ENCODE results near the gene CACYBP. TPM values are rescaled to one million over a fixed set of nuclear protein-coding genes. Genes with fewer than 3 reads are reported as not detected.

Gene CACYBP
- total and polyA plus RNA-seq, 2 of the 13 experiments (the other 11 are each of a cell fraction or from before 2014, with no cell fraction given) = 18.4 to 183 TPM

- 0 out of 2 replicates have a peak, but pooled peaks have one; percentile 63 for TF ChIP-seq ERF (CRISPR knock-in tag; IDR thresholded peaks at IDR 0.05)
- TF ChIP-seq PAXIP1 (CRISPR knock-in tag; conservative IDR thresholded peaks at IDR 0.05) = peak; percentile 46; the same call in 1 of the 2 replicates
- TF ChIP-seq CHCHD3 (CRISPR knock-in tag; IDR thresholded peaks at IDR 0.05) = 0 out of 2 replicates have a peak, but pooled peaks have one; percentile 82
- no peak for TF ChIP-seq LCORL (IDR thresholded peaks at IDR 0.05)
- peak; percentile 40; the same call in 1 of the 2 replicates for TF ChIP-seq LCORL (CRISPR knock-in tag; IDR thresholded peaks at IDR 0.05)
- 0 out of 2 replicates have a peak, but pooled peaks have one; percentile 78 for TF ChIP-seq ZSCAN29 (CRISPR knock-in tag; conservative IDR thresholded peaks at IDR 0.05)
- peak; percentile 86; the same call in 1 of the 2 replicates for TF ChIP-seq ZNF615 (CRISPR knock-in tag; IDR thresholded peaks at IDR 0.05; ENCODE audit: borderline replicate concordance)
- no peak; the same call in 1 of the 2 replicates for TF ChIP-seq ZNF350 (CRISPR knock-in tag; IDR thresholded peaks at IDR 0.05; ENCODE audit: borderline replicate concordance, low read depth)
- TF ChIP-seq ZNF430 (CRISPR knock-in tag; IDR thresholded peaks at IDR 0.05) = no peak; the same call in 1 of the 2 replicates
- TF ChIP-seq CENPX (CRISPR knock-in tag; IDR thresholded peaks at IDR 0.05) = no peak
- TF ChIP-seq JDP2 (CRISPR knock-in tag; IDR thresholded peaks at IDR 0.05; ENCODE audit: borderline replicate concordance) = peak; percentile 43; the same call in 1 of the 2 replicates
- peak; percentile 16; the same call in 1 of the 2 replicates for TF ChIP-seq ZNF567 (CRISPR knock-in tag; IDR thresholded peaks at IDR 0.05; ENCODE audit: borderline replicate concordance)
- peak; percentile 72; the same call in 1 of the 2 replicates for TF ChIP-seq IRF9 (CRISPR knock-in tag; IDR thresholded peaks at IDR 0.05; ENCODE audit: borderline replicate concordance)
- TF ChIP-seq RAD51 (IDR thresholded peaks at IDR 0.05; ENCODE audit: borderline replicate concordance) = no peak
- TF ChIP-seq FOXK1 (CRISPR knock-in tag; IDR thresholded peaks at IDR 0.05; ENCODE audit: borderline replicate concordance, low read depth) = no peak
- TF ChIP-seq ZBTB7A (CRISPR knock-in tag; IDR thresholded peaks at IDR 0.05) = 0 out of 2 replicates have a peak, but pooled peaks have one; percentile 64
- TF ChIP-seq NFATC3 (CRISPR knock-in tag; IDR thresholded peaks at IDR 0.05) = no peak; the same call in 1 of the 2 replicates
- no peak for TF ChIP-seq CC2D1A (CRISPR knock-in tag; IDR thresholded peaks at IDR 0.05)
- TF ChIP-seq SMARCE1 (IDR thresholded peaks at IDR 0.05; ENCODE audit: borderline replicate concordance) = no peak
- TF ChIP-seq ZNF674 (CRISPR knock-in tag; IDR thresholded peaks at IDR 0.05; ENCODE audit: low read depth) = peak; percentile 98
- TF ChIP-seq GATAD2A (CRISPR knock-in tag; IDR thresholded peaks at IDR 0.05) = no peak
- TF ChIP-seq ETS1 (CRISPR knock-in tag; IDR thresholded peaks at IDR 0.05) = peak; percentile 96
- TF ChIP-seq HIC2 (CRISPR knock-in tag; IDR thresholded peaks at IDR 0.05; ENCODE audit: low read depth) = peak; percentile 28; the same call in 1 of the 2 replicates
Measured at GRCh38 chr1:174999936-175000696, at the start of gene CACYBP (continued).

All from HepG2 (cell line).